Chondrocyte (in vitro differentiated cells): ENCODE data around the gene BATF3. TPM values are rescaled to one million over a fixed set of nuclear protein-coding genes. Genes with fewer than 3 reads are reported as not detected.

ENCODE experiments used
- DNase-seq: peaks from one replicate; pipeline ENCODE4 v3.0.0; 2021; ENCODE audit warnings: mixed read lengths, low spot score
- H3K27ac Mint-ChIP-seq: one replicate; pipeline ENCODE4 v1.8.0; 2021; ENCODE audit warnings: mild to moderate bottlenecking, moderate library complexity, mixed read lengths; ENCODE audit not compliant: unreplicated experiment
- H3K27me3 Mint-ChIP-seq: 2 replicates; pipeline ENCODE4 v1.8.0; 2021; ENCODE audit warnings: low read depth, mixed read lengths
- H3K36me3 Mint-ChIP-seq: 2 replicates; pipeline ENCODE4 v1.8.0; 2021; ENCODE audit warnings: low read depth, mixed read lengths
- H3K4me1 Mint-ChIP-seq: 2 replicates; pipeline ENCODE4 v1.8.0; 2021; ENCODE audit warnings: low read depth, mild to moderate bottlenecking, mixed read lengths
- H3K4me3 Mint-ChIP-seq: one replicate; pipeline ENCODE4 v1.8.0; 2021; ENCODE audit warnings: mild to moderate bottlenecking, moderate library complexity, mixed read lengths; ENCODE audit not compliant: unreplicated experiment
- H3K9me3 Mint-ChIP-seq: 2 replicates; pipeline ENCODE4 v1.8.0; 2021; ENCODE audit warnings: low read depth, mixed read lengths
- CTCF ChIP-seq: fragments of 200-600 bp; sonication (generic); IDR thresholded peaks from 2 replicates; pipeline ENCODE4 v1.5.0; 2021; ENCODE audit warnings: antibody characterized with exemption, mild to moderate bottlenecking, moderate library complexity
- total RNA-seq: library from RNA; stranded (reverse); gene quantifications from 3 replicates; pipeline ENCODE4 v1.2.1, GENCODE V29; 2021

BATF3 gene
- total RNA-seq, 1 donor from 2014 or later: 3.7 TPM

DNA sequence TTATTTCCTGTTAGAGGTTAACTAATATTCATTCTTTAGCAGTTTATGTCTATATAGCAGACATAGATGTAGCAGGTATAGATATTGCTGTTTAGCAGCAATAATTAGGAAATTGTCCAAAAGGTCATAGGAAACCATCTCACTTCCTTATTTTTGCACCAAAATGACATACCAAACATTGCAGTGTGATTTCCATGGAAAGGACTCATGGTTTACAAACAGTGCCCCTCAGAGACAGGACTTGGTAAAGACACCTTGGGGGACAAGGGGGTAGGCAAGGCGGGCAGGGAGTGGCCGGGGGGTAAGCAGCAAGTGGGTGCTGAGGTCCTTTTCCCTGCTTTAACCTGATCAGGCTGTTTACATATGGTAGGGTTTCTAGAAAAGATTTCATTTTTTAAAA, 30.5 kb downstream of the BATF3 start:
- no peak overlapping the region for H3K27ac Mint-ChIP-seq
- TF ChIP-seq CTCF: peak; percentile 67
- no peak overlapping the region for H3K4me3 Mint-ChIP-seq
- DNase-seq: no peak
- no peaks in the 10 kb centered on the region for H3K36me3 Mint-ChIP-seq
- H3K9me3 Mint-ChIP-seq: no peaks in the 10 kb centered on the region
- no peaks in the 10 kb centered on the region for H3K27me3 Mint-ChIP-seq
- peaks cover 41% of the 10 kb centered on the region for H3K4me1 Mint-ChIP-seq

DNA sequence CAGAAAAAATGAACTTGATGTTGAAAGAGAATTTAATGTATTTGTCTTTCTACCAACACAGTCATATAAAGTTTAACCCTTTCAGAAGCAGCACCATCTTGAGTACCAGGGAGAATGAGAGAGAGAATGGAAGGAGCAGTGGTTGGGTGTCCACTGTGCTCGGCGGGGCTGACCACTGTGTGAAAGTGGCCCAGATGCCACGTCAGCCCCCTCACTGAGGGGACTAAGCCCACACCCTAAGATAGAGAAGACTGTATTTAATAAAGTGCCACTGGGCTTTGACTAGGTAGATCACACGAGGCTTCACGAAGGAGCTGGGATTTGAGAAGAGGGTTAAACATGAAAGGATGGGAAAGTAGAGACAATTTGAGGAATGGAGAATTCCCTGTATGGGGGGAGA, 31.2 kb downstream of the BATF3 start:
- H3K36me3 Mint-ChIP-seq: no peaks in the 10 kb centered on the region
- H3K4me3 Mint-ChIP-seq: no peak overlapping the region
- H3K27me3 Mint-ChIP-seq: no peaks in the 10 kb centered on the region
- no peak for DNase-seq
- peaks cover 41% of the 10 kb centered on the region for H3K4me1 Mint-ChIP-seq
- H3K27ac Mint-ChIP-seq: peak overlapping the region; percentile 97
- TF ChIP-seq CTCF: no peak
- H3K9me3 Mint-ChIP-seq: no peaks in the 10 kb centered on the region

- H3K27ac Mint-ChIP-seq: peak overlapping the region; percentile 97
- peak overlapping the region; percentile 52 for H3K4me3 Mint-ChIP-seq
- no peaks in the 10 kb centered on the region for H3K27me3 Mint-ChIP-seq
- no peaks in the 10 kb centered on the region for H3K36me3 Mint-ChIP-seq
- H3K9me3 Mint-ChIP-seq: no peaks in the 10 kb centered on the region
- peaks cover 41% of the 10 kb centered on the region for H3K4me1 Mint-ChIP-seq
- DNase-seq: no peak
- TF ChIP-seq CTCF: peak; percentile 12
These were observed 32.2 kb downstream of the BATF3 start for GRCh38 chr1:212667223-212668139.

GRCh38 chr1:212666116-212666775, 33.4 kb downstream of the BATF3 start:
- H3K9me3 Mint-ChIP-seq: peaks cover 2% of the 10 kb centered on the region
- H3K4me3 Mint-ChIP-seq: no peak overlapping the region
- H3K27ac Mint-ChIP-seq: peak overlapping the region; percentile 65
- no peak for DNase-seq
- peaks cover 34% of the 10 kb centered on the region for H3K4me1 Mint-ChIP-seq
- TF ChIP-seq CTCF: no peak
- peaks cover 3% of the 10 kb centered on the region for H3K27me3 Mint-ChIP-seq
- peaks cover 3% of the 10 kb centered on the region for H3K36me3 Mint-ChIP-seq

- H3K9me3 Mint-ChIP-seq: peaks cover 2% of the 10 kb centered on the region
- peaks cover 9% of the 10 kb centered on the region for H3K27me3 Mint-ChIP-seq
- peaks cover 31% of the 10 kb centered on the region for H3K4me1 Mint-ChIP-seq
- peak; percentile 99 for TF ChIP-seq CTCF
- DNase-seq: no peak
- H3K4me3 Mint-ChIP-seq: peak overlapping the region; percentile 84
- peak overlapping the region; percentile 84 for H3K27ac Mint-ChIP-seq
- H3K36me3 Mint-ChIP-seq: peaks cover 3% of the 10 kb centered on the region
These were observed 34.2 kb downstream of the BATF3 start for GRCh38 chr1:212665241-212666115.
